GM18909 (cell line): ENCODE data around the gene CFAP410.

Experiments
- ATAC-seq: cut with Tn5 transposase; IDR thresholded peaks from one replicate; pipeline ENCODE4 v1.9.1; 2021; ENCODE audit warnings: mild to moderate bottlenecking; ENCODE audit not compliant: unreplicated experiment, poor library complexity

The CFAP410 gene

GRCh38 chr21:44338971-44339910, at the start of gene CFAP410:
Gene CFAP410, minus strand, starts transcription at chr21:44339390. Its CDS starts 196 bp downstream, at chr21:44339194.
- ATAC-seq = peak; percentile 86

GRCh38 chr21:44384968-44385367, 45.8 kb upstream of the CFAP410 start:
- no peak for ATAC-seq

GRCh38 chr21:44383216-44383615, 44.0 kb upstream of the CFAP410 start:
- ATAC-seq = no peak

- no peak for ATAC-seq
Observed at GRCh38 chr21:44382536-44382935, 43.3 kb upstream of the CFAP410 start.

GRCh38 chr21:44381874-44382273, 42.7 kb upstream of the CFAP410 start:
- no peak for ATAC-seq

GRCh38 chr21:44380876-44381275, 41.7 kb upstream of the CFAP410 start:
- no peak for ATAC-seq

- ATAC-seq = no peak
Observed at GRCh38 chr21:44379991-44380865, 41.0 kb upstream of the CFAP410 start.

- no peak for ATAC-seq
Observed at GRCh38 chr21:44379515-44379848, 40.3 kb upstream of the CFAP410 start.

- no peak for ATAC-seq
Observed at GRCh38 chr21:44378646-44379514, 39.7 kb upstream of the CFAP410 start.

GRCh38 chr21:44377922-44378645, 38.9 kb upstream of the CFAP410 start:
- no peak for ATAC-seq

- ATAC-seq = no peak
Observed at GRCh38 chr21:44377201-44377921, 38.2 kb upstream of the CFAP410 start.

GRCh38 chr21:44376606-44377005, 37.4 kb upstream of the CFAP410 start:
- no peak for ATAC-seq

- no peak for ATAC-seq
Observed at GRCh38 chr21:44375761-44376241, 36.6 kb upstream of the CFAP410 start.

- ATAC-seq = no peak
Observed at GRCh38 chr21:44375281-44375651, 36.1 kb upstream of the CFAP410 start.

GRCh38 chr21:44374601-44375280, 35.6 kb upstream of the CFAP410 start:
- ATAC-seq = no peak

- ATAC-seq = no peak
Observed at GRCh38 chr21:44372616-44373015, 33.4 kb upstream of the CFAP410 start.

GRCh38 chr21:44371596-44371995, 32.4 kb upstream of the CFAP410 start:
- no peak for ATAC-seq

- no peak for ATAC-seq
Observed at GRCh38 chr21:44370786-44371410, 31.7 kb upstream of the CFAP410 start.
